HepG2 (cell line): Measurements from ENCODE around the gene IFIT1B. TPM values are rescaled to one million over a fixed set of nuclear protein-coding genes. Genes with fewer than 3 reads are reported as not detected.

Experiments
- ATF7 ChIP-seq, 2 experiments: fragments of 450-650 bp in 1 of 2; sonication (generic) in 1 of 2; formaldehyde crosslinking in 1 of 2; IDR thresholded peaks; 2 replicates each; pipeline versions ENCODE4 v1.4.0 to v1.6.1; 2016 to 2020; ENCODE audit warnings: antibody characterized with exemption in 1 of 2, mild to moderate bottlenecking in 1 of 2, missing genetic modification reagents in 1 of 2
- DNMT1 ChIP-seq: sonication (generic); formaldehyde crosslinking; IDR thresholded peaks from 2 replicates; pipeline ENCODE4 v1.5.1; 2020; ENCODE audit warnings: mild to moderate bottlenecking, missing genetic modification reagents
- ERF ChIP-seq: IDR thresholded peaks from 2 replicates; pipeline ENCODE4 v1.6.1; 2018; ENCODE audit warnings: missing biosample characterization, missing genetic modification reagents
- HMG20B ChIP-seq: conservative IDR thresholded peaks from 2 replicates; pipeline ENCODE4 v1.6.1; 2016; ENCODE audit warnings: missing genetic modification reagents, missing compliant biosample characterization
- ISL2 ChIP-seq: sonication (generic); formaldehyde crosslinking; IDR thresholded peaks from 2 replicates; pipeline ENCODE4 v1.5.0; 2020; ENCODE audit warnings: missing genetic modification reagents
- JUND ChIP-seq: sonication (generic); formaldehyde crosslinking; IDR thresholded peaks from 2 replicates; pipeline ENCODE4 v1.8.0; 2022; ENCODE audit warnings: mild to moderate bottlenecking, missing genetic modification reagents
- KAT7 ChIP-seq: IDR thresholded peaks from 2 replicates; pipeline ENCODE4 v1.6.1; 2018; ENCODE audit warnings: borderline replicate concordance, missing compliant biosample characterization
- MEIS1 ChIP-seq: sonication (generic); formaldehyde crosslinking; IDR thresholded peaks from 2 replicates; pipeline ENCODE4 v1.9.0; 2021; ENCODE audit warnings: mild to moderate bottlenecking, missing genetic modification reagents, moderate library complexity, borderline replicate concordance
- PHF21A ChIP-seq: sonication (generic); formaldehyde crosslinking; IDR thresholded peaks from 2 replicates; pipeline ENCODE4 v1.5.0; 2020; ENCODE audit warnings: mild to moderate bottlenecking, missing genetic modification reagents
- POLR2AphosphoS2 ChIP-seq: IDR thresholded peaks from 2 replicates; pipeline ENCODE4 v1.6.1; 2011; ENCODE audit warnings: low read depth, low read length, improper control_type of control experiment
- PRPF4 ChIP-seq: fragments of 200-400 bp; formaldehyde crosslinking; IDR thresholded peaks from 2 replicates; pipeline ENCODE4 v1.6.1; 2016; ENCODE audit warnings: low read length, low read depth; ENCODE audit not compliant: poor library complexity, severe bottlenecking
- SCMH1 ChIP-seq: sonication (generic); formaldehyde crosslinking; IDR thresholded peaks from 2 replicates; pipeline ENCODE4 v1.9.0; 2021; ENCODE audit warnings: missing genetic modification reagents, mild to moderate bottlenecking, borderline replicate concordance
- SNAI1 ChIP-seq: sonication (generic); formaldehyde crosslinking; IDR thresholded peaks from 2 replicates; pipeline ENCODE4 v1.5.0; 2020; ENCODE audit warnings: mild to moderate bottlenecking, missing genetic modification reagents, borderline replicate concordance
- SRSF1 ChIP-seq: fragments of 200-400 bp; formaldehyde crosslinking; optimal IDR thresholded peaks from 2 replicates; pipeline ENCODE3; 2017; ENCODE audit warnings: mild to moderate bottlenecking, low read depth, low read length, moderate library complexity
- TSC22D2 ChIP-seq: sonication (generic); formaldehyde crosslinking; IDR thresholded peaks from 2 replicates; pipeline ENCODE4 v1.5.1; 2020; ENCODE audit warnings: missing genetic modification reagents, mild to moderate bottlenecking, borderline replicate concordance
- YEATS4 ChIP-seq: sonication (generic); formaldehyde crosslinking; IDR thresholded peaks from 2 replicates; pipeline ENCODE4 v1.4.0; 2020; ENCODE audit warnings: missing genetic modification reagents, borderline replicate concordance
- ZNF225 ChIP-seq: sonication (generic); formaldehyde crosslinking; IDR thresholded peaks from 2 replicates; pipeline ENCODE4 v1.4.0; 2020; ENCODE audit warnings: mild to moderate bottlenecking, missing genetic modification reagents
- ZNF530 ChIP-seq: sonication (generic); formaldehyde crosslinking; IDR thresholded peaks from 2 replicates; pipeline ENCODE4 v1.5.0; 2020; ENCODE audit warnings: low read depth, mild to moderate bottlenecking, missing genetic modification reagents
- ZNF652 ChIP-seq: IDR thresholded peaks from 2 replicates; pipeline ENCODE4 v1.6.1; 2016; ENCODE audit warnings: low read depth, borderline replicate concordance
- ZNF776 ChIP-seq: sonication (generic); formaldehyde crosslinking; IDR thresholded peaks from 2 replicates; pipeline ENCODE4 v1.4.0; 2020; ENCODE audit warnings: mild to moderate bottlenecking, missing genetic modification reagents
- polyA plus RNA-seq, 8 experiments: library from polyadenylated mRNA; depleted of rRNA in 3 of 8; stranded (reverse) in 7 of 8; unstranded in 1 of 8; fragments of >200 nt; fragmentation: Illumina TruSeq in 4 of 8; extraction: Trizol in 4 of 8; gene quantifications; 2 replicates each; pipeline versions ENCODE4 v1.2.1 to v1.2.3, GENCODE V29; 2011 to 2016; ENCODE audit warnings: low read depth in 4 of 8, missing spikeins in 1 of 8, mixed read lengths in 1 of 8; ENCODE audit not compliant: insufficient read depth in 1 of 8
- total RNA-seq, 5 experiments: library from RNA; depleted of rRNA; stranded (reverse); fragments of >200 nt; fragmentation: Illumina TruSeq; extraction: Trizol; gene quantifications; 2 replicates each; pipeline ENCODE4 v1.2.3, GENCODE V29; 2016; ENCODE audit warnings: low read depth in 1 of 5
- TF ChIP-seq, protein P1 (sequence below): sonication (generic); formaldehyde crosslinking; IDR thresholded peaks from 2 replicates; pipeline ENCODE4 v1.8.0; 2022; ENCODE audit warnings: mild to moderate bottlenecking, missing genetic modification reagents, borderline replicate concordance
- TF ChIP-seq, protein P2 (sequence below): sonication (generic); formaldehyde crosslinking; IDR thresholded peaks from 2 replicates; pipeline ENCODE4 v1.5.1; 2020; ENCODE audit warnings: mild to moderate bottlenecking, missing genetic modification reagents, moderate library complexity
- TF ChIP-seq, protein P3 (sequence below): sonication (generic); formaldehyde crosslinking; IDR thresholded peaks from 2 replicates; pipeline ENCODE4 v1.5.0; 2020; ENCODE audit warnings: mild to moderate bottlenecking, missing genetic modification reagents, moderate library complexity

IFIT1B gene
- total and polyA plus RNA-seq, 2 of the 13 experiments (the other 11 are each of a cell fraction or from before 2014, with no cell fraction given): not detected

DNA sequence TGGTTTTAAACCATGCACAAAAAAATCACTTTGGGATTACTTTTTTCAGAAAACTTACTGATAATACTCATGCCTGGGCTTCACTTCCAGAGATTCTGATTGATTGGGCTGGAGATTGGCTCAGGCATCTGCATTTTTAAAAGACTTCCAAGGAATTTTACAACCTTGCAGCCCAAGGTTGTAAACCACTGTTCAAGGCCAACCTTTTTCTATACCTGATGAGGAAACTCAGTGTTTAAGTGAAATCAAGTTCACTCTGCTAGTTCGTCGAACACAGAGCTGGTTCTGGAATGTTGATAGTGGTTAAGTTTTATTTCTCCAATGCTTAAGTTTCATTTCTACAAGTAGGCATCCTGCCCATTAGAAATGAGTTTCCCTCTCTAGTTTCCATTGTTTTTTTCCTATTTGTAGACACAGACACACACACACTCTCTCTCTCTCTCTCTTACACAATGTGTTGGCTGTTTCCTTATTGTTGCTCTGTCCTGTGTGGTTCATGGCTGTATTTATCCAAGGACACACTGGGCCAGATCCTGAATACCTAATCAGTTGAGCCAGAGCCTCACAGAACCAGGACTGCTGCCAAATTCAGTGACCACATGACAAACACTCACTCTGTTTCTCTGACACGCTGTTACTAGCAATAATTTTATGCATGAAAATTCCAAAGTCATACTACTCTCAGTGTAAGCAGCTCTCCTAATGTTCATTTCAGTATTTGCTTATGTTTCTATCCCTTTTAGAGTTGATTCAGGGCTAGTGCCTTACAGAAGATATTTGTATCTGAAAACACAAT, 3.7 kb upstream of the IFIT1B start (continued):
- TF ChIP-seq ZNF776 (CRISPR knock-in tag) (no peak), DNMT1 (no peak), SNAI1 (CRISPR knock-in tag) (no peak), ATF7 (IDR thresholded peaks at IDR 0.05) (no peak), ATF7 (CRISPR knock-in tag; IDR thresholded peaks at IDR 0.05) (no peak), KAT7 (CRISPR knock-in tag) (0 out of 2 replicates have a peak, but pooled peaks have one; percentile 38), SCMH1 (CRISPR knock-in tag) (no peak), HMG20B (peak; percentile 64; the same call in 1 of the 2 replicates), POLR2AphosphoS2 (no peak), JUND (CRISPR knock-in tag) (no peak), ERF (peak; percentile 72), PRPF4 (no peak), ZNF530 (CRISPR knock-in tag) (no peak), ZNF652 (CRISPR knock-in tag) (no peak), PHF21A (peak; percentile 92), ZNF225 (CRISPR knock-in tag) (no peak), YEATS4 (CRISPR knock-in tag) (0 out of 2 replicates have a peak, but pooled peaks have one; percentile 17), ISL2 (CRISPR knock-in tag) (peak; percentile 36; the same call in 1 of the 2 replicates), TSC22D2 (CRISPR knock-in tag) (no peak), SRSF1 (no peak), MEIS1 (CRISPR knock-in tag) (no peak)
- TF ChIP-seq, protein P1, sequence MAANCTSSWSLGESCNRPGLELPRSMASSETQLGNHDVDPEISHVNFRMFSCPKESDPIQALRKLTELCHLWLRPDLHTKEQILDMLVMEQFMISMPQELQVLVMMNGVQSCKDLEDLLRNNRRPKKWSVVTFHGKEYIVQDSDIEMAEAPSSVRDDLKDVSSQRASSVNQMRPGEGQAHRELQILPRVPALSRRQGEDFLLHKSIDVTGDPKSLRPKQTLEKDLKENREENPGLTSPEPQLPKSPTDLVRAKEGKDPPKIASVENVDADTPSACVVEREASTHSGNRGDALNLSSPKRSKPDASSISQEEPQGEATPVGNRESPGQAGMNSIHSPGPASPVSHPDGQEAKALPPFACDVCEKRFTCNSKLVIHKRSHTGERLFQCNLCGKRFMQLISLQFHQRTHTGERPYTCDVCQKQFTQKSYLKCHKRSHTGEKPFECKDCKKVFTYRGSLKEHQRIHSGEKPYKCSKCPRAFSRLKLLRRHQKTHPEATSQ (CRISPR knock-in tag): no peak
- TF ChIP-seq, protein P2, sequence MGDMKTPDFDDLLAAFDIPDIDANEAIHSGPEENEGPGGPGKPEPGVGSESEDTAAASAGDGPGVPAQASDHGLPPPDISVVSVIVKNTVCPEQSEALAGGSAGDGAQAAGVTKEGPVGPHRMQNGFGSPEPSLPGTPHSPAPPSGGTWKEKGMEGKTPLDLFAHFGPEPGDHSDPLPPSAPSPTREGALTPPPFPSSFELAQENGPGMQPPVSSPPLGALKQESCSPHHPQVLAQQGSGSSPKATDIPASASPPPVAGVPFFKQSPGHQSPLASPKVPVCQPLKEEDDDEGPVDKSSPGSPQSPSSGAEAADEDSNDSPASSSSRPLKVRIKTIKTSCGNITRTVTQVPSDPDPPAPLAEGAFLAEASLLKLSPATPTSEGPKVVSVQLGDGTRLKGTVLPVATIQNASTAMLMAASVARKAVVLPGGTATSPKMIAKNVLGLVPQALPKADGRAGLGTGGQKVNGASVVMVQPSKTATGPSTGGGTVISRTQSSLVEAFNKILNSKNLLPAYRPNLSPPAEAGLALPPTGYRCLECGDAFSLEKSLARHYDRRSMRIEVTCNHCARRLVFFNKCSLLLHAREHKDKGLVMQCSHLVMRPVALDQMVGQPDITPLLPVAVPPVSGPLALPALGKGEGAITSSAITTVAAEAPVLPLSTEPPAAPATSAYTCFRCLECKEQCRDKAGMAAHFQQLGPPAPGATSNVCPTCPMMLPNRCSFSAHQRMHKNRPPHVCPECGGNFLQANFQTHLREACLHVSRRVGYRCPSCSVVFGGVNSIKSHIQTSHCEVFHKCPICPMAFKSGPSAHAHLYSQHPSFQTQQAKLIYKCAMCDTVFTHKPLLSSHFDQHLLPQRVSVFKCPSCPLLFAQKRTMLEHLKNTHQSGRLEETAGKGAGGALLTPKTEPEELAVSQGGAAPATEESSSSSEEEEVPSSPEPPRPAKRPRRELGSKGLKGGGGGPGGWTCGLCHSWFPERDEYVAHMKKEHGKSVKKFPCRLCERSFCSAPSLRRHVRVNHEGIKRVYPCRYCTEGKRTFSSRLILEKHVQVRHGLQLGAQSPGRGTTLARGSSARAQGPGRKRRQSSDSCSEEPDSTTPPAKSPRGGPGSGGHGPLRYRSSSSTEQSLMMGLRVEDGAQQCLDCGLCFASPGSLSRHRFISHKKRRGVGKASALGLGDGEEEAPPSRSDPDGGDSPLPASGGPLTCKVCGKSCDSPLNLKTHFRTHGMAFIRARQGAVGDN (CRISPR knock-in tag): no peak
- TF ChIP-seq, protein P3, sequence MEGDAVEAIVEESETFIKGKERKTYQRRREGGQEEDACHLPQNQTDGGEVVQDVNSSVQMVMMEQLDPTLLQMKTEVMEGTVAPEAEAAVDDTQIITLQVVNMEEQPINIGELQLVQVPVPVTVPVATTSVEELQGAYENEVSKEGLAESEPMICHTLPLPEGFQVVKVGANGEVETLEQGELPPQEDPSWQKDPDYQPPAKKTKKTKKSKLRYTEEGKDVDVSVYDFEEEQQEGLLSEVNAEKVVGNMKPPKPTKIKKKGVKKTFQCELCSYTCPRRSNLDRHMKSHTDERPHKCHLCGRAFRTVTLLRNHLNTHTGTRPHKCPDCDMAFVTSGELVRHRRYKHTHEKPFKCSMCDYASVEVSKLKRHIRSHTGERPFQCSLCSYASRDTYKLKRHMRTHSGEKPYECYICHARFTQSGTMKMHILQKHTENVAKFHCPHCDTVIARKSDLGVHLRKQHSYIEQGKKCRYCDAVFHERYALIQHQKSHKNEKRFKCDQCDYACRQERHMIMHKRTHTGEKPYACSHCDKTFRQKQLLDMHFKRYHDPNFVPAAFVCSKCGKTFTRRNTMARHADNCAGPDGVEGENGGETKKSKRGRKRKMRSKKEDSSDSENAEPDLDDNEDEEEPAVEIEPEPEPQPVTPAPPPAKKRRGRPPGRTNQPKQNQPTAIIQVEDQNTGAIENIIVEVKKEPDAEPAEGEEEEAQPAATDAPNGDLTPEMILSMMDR (CRISPR knock-in tag): no peak
